Mesenchymal stem cell (in vitro differentiated cells and primary cell): ENCODE measurements around the gene SLC8A1.

Experiments used
- DNase-seq: peaks from one replicate; pipeline ENCODE4 v3.0.0-alpha.2; 2013
- H2AFZ ChIP-seq: one replicate; pipeline ENCODE4 v1.6.1; 2013; ENCODE audit warnings: low read depth, mild to moderate bottlenecking, control low read depth, inconsistent platforms, low read length, moderate library complexity
- H2AK5ac ChIP-seq: 2 replicates; pipeline ENCODE4 v1.6.1; 2013; ENCODE audit warnings: low read length, moderate library complexity, mild to moderate bottlenecking, inconsistent platforms; ENCODE audit not compliant: severe bottlenecking
- H2BK120ac ChIP-seq: one replicate; pipeline ENCODE4 v1.6.1; 2013; ENCODE audit warnings: low read depth, mild to moderate bottlenecking, inconsistent platforms, low read length, moderate library complexity
- H2BK12ac ChIP-seq, 2 experiments: one replicate each; pipeline ENCODE4 v1.6.1; 2013; ENCODE audit warnings: inconsistent platforms in 2 of 2, low read length in 2 of 2, mild to moderate bottlenecking in 2 of 2, moderate library complexity in 2 of 2, control low read depth in 1 of 2
- H2BK15ac ChIP-seq: one replicate; pipeline ENCODE4 v1.6.1; 2013; ENCODE audit warnings: mild to moderate bottlenecking, low read depth, inconsistent platforms; ENCODE audit not compliant: poor library complexity, severe bottlenecking
- H2BK5ac ChIP-seq: 2 replicates; pipeline ENCODE4 v1.6.1; 2013; ENCODE audit warnings: low read depth, mild to moderate bottlenecking, low read length, control low read depth, inconsistent platforms; ENCODE audit not compliant: poor library complexity, severe bottlenecking
- H3K14ac ChIP-seq, 2 experiments: one replicate each; pipeline ENCODE4 v1.6.1; 2013; ENCODE audit warnings: inconsistent platforms in 2 of 2, low read length in 2 of 2, control low read depth in 1 of 2, mild to moderate bottlenecking in 1 of 2, moderate library complexity in 1 of 2
- H3K18ac ChIP-seq, 2 experiments: one replicate each; pipeline ENCODE4 v1.6.1; 2013; ENCODE audit warnings: inconsistent platforms in 2 of 2, low read length in 2 of 2, control low read depth in 1 of 2, low read depth in 1 of 2, mild to moderate bottlenecking in 1 of 2
- H3K23ac ChIP-seq, 2 experiments: one replicate each; pipeline ENCODE4 v1.6.1; 2013; ENCODE audit warnings: inconsistent platforms in 2 of 2, low read length in 2 of 2, mild to moderate bottlenecking in 2 of 2, moderate library complexity in 2 of 2, control low read depth in 1 of 2
- H3K27ac ChIP-seq: 2 replicates; pipeline ENCODE4 v1.5.1; 2013; ENCODE audit warnings: mild to moderate bottlenecking, moderate library complexity, low read length, control low read depth, inconsistent platforms; ENCODE audit not compliant: poor library complexity, severe bottlenecking
- H3K27me3 ChIP-seq, 2 experiments: 2 replicates each; pipeline versions ENCODE4 v1.6.1 to v1.7.0; 2013; ENCODE audit warnings: low read length in 2 of 2, mild to moderate bottlenecking in 2 of 2, moderate library complexity in 2 of 2, control low read depth in 1 of 2, inconsistent platforms in 1 of 2; ENCODE audit not compliant: control insufficient read depth in 1 of 2, insufficient read depth in 1 of 2
- H3K36me3 ChIP-seq, 2 experiments: 2 replicates each; pipeline versions ENCODE4 v1.6.1 to v1.7.0; 2013; ENCODE audit warnings: low read length in 2 of 2, control low read depth in 1 of 2, inconsistent platforms in 1 of 2, low read depth in 1 of 2, mild to moderate bottlenecking in 1 of 2; ENCODE audit not compliant: insufficient read depth in 2 of 2, control insufficient read depth in 1 of 2
- H3K4ac ChIP-seq, 2 experiments: one replicate each; pipeline ENCODE4 v1.6.1; 2013; ENCODE audit warnings: inconsistent platforms in 2 of 2, low read length in 2 of 2, mild to moderate bottlenecking in 2 of 2, moderate library complexity in 2 of 2, control low read depth in 1 of 2, low read depth in 1 of 2
- H3K4me1 ChIP-seq: 2 replicates; pipeline ENCODE4 v1.6.1; 2013; ENCODE audit warnings: low read depth, low read length, control low read depth; ENCODE audit not compliant: control insufficient read depth, insufficient read depth
- H3K4me2 ChIP-seq: 2 replicates; pipeline ENCODE4 v1.6.1; 2013; ENCODE audit warnings: low read length, mild to moderate bottlenecking, inconsistent platforms; ENCODE audit not compliant: poor library complexity, severe bottlenecking
- H3K4me3 ChIP-seq, 2 experiments: 2 replicates each; pipeline versions ENCODE4 v1.5.1 to v1.7.0; 2013; ENCODE audit warnings: low read length in 2 of 2, mild to moderate bottlenecking in 2 of 2, control low read depth in 1 of 2, low read depth in 1 of 2; ENCODE audit not compliant: insufficient read depth in 1 of 2
- H3K79me1 ChIP-seq: replicated peaks from 2 replicates; pipeline ENCODE4 v1.6.1; 2013; ENCODE audit warnings: mild to moderate bottlenecking, control low read depth, low read length, inconsistent platforms; ENCODE audit not compliant: poor library complexity, severe bottlenecking
- H3K9ac ChIP-seq: 2 replicates; pipeline ENCODE4 v1.7.0; 2013; ENCODE audit warnings: mild to moderate bottlenecking, low read length, moderate library complexity
- H3K9me3 ChIP-seq: 2 replicates; pipeline ENCODE4 v1.7.0; 2013; ENCODE audit warnings: mild to moderate bottlenecking, low read length; ENCODE audit not compliant: control insufficient read depth
- H4K8ac ChIP-seq: one replicate; pipeline ENCODE4 v1.6.1; 2013; ENCODE audit warnings: inconsistent platforms, mild to moderate bottlenecking, low read length, moderate library complexity
- H4K91ac ChIP-seq: one replicate; pipeline ENCODE4 v1.6.1; 2013; ENCODE audit warnings: mild to moderate bottlenecking, low read length, inconsistent platforms
- WGBS: methylation state at CpG from one replicate; pipeline ENCODE4 v1.1.7; 2013; ENCODE audit warnings: mixed read lengths; 5-methylcytosine and 5-hydroxymethylcytosine counted together

Gene SLC8A1

GRCh38 chr2:40244251-40244650, 207.6 kb downstream of the SLC8A1 start:
- Histone ChIP-seq H2AK5ac (peak overlapping the region; percentile 74), H2BK120ac (no peak overlapping the region), H3K9ac (peak overlapping the region; percentile 31), H2BK15ac (no peak overlapping the region), H3K4ac (no peak overlapping the region), H2BK12ac (no peak overlapping the region), H3K36me3 (no peaks in the 10 kb centered on the region), H3K23ac (no peak overlapping the region), H3K27me3 (no peaks in the 10 kb centered on the region), H3K4me1 (peaks cover 1% of the 10 kb centered on the region), H4K91ac (no peak overlapping the region), H3K18ac (no peak overlapping the region), H3K9me3 (no peaks in the 10 kb centered on the region), H2BK5ac (peak overlapping the region; percentile 46), H3K14ac (no peak overlapping the region), H3K4me3 (no peak overlapping the region), H2AFZ (no peak overlapping the region), H3K27ac (peak overlapping the region; percentile 83), H4K8ac (no peak overlapping the region), H3K4me2 (no peak overlapping the region), H3K79me1 (peaks cover 9% of the 10 kb centered on the region)
- WGBS, result 51% methylated on average over 6 of the region's 6 CpGs
- DNase-seq, result no peak

- Histone ChIP-seq H3K4ac (no peak overlapping the region), H3K27ac (peak overlapping the region; percentile 87), H3K27me3 (no peaks in the 10 kb centered on the region), H2AFZ (no peak overlapping the region), H2BK12ac (no peak overlapping the region), H3K4me1 (peaks cover 1% of the 10 kb centered on the region), H3K9ac (peak overlapping the region; percentile 31), H3K18ac (no peak overlapping the region), H2BK15ac (no peak overlapping the region), H3K23ac (no peak overlapping the region), H3K79me1 (peaks cover 10% of the 10 kb centered on the region), H4K91ac (no peak overlapping the region), H3K14ac (no peak overlapping the region), H3K4me3 (no peak overlapping the region), H2AK5ac (no peak overlapping the region), H4K8ac (no peak overlapping the region), H3K36me3 (no peaks in the 10 kb centered on the region), H3K9me3 (no peaks in the 10 kb centered on the region), H2BK120ac (no peak overlapping the region), H2BK5ac (peak overlapping the region; percentile 66), H3K4me2 (peak overlapping the region; percentile 27)
- 0% methylated on average over 1 of the region's 3 CpGs for whole genome bisulfite sequencing
- DNase-seq, result peak; percentile 60
These were observed 208.2 kb downstream of the SLC8A1 start for GRCh38 chr2:40243581-40244187.

DNA sequence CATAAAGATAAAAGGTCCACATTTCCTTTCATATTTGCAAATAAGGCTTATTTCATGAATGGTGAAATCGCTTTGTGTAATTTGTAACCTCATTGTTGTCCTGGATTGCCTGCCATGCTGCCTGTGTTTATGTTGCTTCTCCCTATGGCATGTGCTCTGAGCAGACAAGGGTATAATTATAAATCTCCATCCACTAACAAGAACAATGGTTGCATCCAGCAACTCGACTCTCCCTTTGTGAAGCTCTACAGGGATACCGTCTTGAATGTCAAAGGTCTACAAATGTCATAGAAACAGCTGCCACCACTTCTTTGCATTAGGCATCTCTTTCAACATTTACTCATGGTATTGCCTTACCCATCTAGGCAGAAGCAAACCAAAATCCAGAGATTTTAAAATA, 209.6 kb downstream of the SLC8A1 start:
- H4K8ac ChIP-seq, result no peak overlapping the region
- H3K18ac ChIP-seq, result no peak overlapping the region
- no peak overlapping the region for H2BK12ac ChIP-seq
- H3K23ac ChIP-seq, result no peak overlapping the region
- no peak overlapping the region for H2BK5ac ChIP-seq
- H2BK15ac ChIP-seq, result no peak overlapping the region
- H2BK120ac ChIP-seq, result no peak overlapping the region
- WGBS, result 81% methylated on average over 3 of the region's 3 CpGs
- H3K79me1 ChIP-seq, result peaks cover 10% of the 10 kb centered on the region
- no peaks in the 10 kb centered on the region for H3K9me3 ChIP-seq
- H3K14ac ChIP-seq, result no peak overlapping the region
- no peak overlapping the region for H3K4ac ChIP-seq
- H2AK5ac ChIP-seq, result peak overlapping the region; percentile 11
- no peaks in the 10 kb centered on the region for H3K27me3 ChIP-seq
- no peak overlapping the region for H3K4me2 ChIP-seq
- H3K9ac ChIP-seq, result no peak overlapping the region
- no peak overlapping the region for H3K27ac ChIP-seq
- no peaks in the 10 kb centered on the region for H3K36me3 ChIP-seq
- no peak overlapping the region for H3K4me3 ChIP-seq
- H2AFZ ChIP-seq, result no peak overlapping the region
- no peak overlapping the region for H4K91ac ChIP-seq
- no peak for DNase-seq
- H3K4me1 ChIP-seq, result peaks cover 1% of the 10 kb centered on the region

DNA sequence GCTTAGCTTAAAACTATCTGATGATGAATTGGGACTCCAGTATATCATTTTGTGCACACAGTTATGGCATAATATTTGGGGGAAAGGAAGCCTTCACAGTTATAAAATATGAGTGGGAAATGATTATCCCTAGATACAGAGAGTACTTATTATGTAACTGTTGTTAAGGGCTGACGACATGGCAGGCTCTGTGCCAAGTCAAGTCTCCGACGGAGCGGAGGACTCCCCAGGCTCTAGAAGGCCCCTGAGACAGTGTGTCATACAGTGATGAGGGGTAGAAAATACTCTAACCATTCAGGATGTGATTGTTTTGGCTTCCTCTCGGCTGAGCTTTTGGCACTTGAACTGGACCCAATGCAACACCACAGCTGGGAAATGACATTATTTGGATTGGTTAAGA, 211.8 kb downstream of the SLC8A1 start:
- Histone ChIP-seq H3K4me3 (peak overlapping the region in 1 of 2 experiments; percentile 8), H2BK12ac (no peak overlapping the region), H3K9ac (peak overlapping the region; percentile 47), H3K14ac (no peak overlapping the region), H3K4me2 (no peak overlapping the region), H2BK5ac (no peak overlapping the region), H3K4me1 (peaks cover 1% of the 10 kb centered on the region), H3K27me3 (no peaks in the 10 kb centered on the region), H4K91ac (no peak overlapping the region), H3K4ac (no peak overlapping the region), H3K23ac (no peak overlapping the region), H2AK5ac (no peak overlapping the region), H2BK120ac (no peak overlapping the region), H2AFZ (no peak overlapping the region), H3K18ac (no peak overlapping the region), H3K27ac (peak overlapping the region; percentile 72), H4K8ac (no peak overlapping the region), H3K36me3 (no peaks in the 10 kb centered on the region), H3K9me3 (no peaks in the 10 kb centered on the region), H2BK15ac (no peak overlapping the region), H3K79me1 (peaks cover 8% of the 10 kb centered on the region)
- 43% methylated on average over 4 of the region's 5 CpGs for WGBS
- DNase-seq, result peak; percentile 77
